ENCODE data around the gene TLE6.

GRCh38 chr19:2950286-2951124 is 26.9 kb upstream of the TLE6 start:
- TF ChIP-seq CTCF (conservative IDR thresholded peaks at IDR 0.05; ENCODE audit: low read depth, low read length) (no peak), RAD21 (IDR thresholded peaks at IDR 0.05; ENCODE audit: low read length) (no peak), RFX5 (IDR thresholded peaks at IDR 0.05; ENCODE audit: low read depth, low read length) (no peak), USF2 (IDR thresholded peaks at IDR 0.05; ENCODE audit: low read depth, low read length) (no peak), POLR2A (IDR thresholded peaks at IDR 0.05; ENCODE audit: low read depth, low read length) (peak; percentile 95), CHD1 (IDR thresholded peaks at IDR 0.05; ENCODE audit: low read depth, low read length) (no peak), MXI1 (IDR thresholded peaks at IDR 0.05; ENCODE audit: borderline replicate concordance, low read depth, low read length) (0 out of 2 replicates have a peak, but pooled peaks have one; percentile 22), BHLHE40 (IDR thresholded peaks at IDR 0.05; ENCODE audit: low read depth, low read length) (no peak)
